ENCODE results near the gene GSTM1.

The GSTM1 gene

GRCh38 chr1:109732390-109732881 lies 44.8 kb downstream of the GSTM1 start:
- TF ChIP-seq TAF1 (IDR thresholded peaks at IDR 0.05; ENCODE audit: borderline replicate concordance, insufficient read depth, low read length) (no peak), POLR2AphosphoS5 (IDR thresholded peaks at IDR 0.05; ENCODE audit: low read depth, low read length) (no peak), REST (IDR thresholded peaks at IDR 0.05; ENCODE audit: insufficient read depth in 1 of 2, low read depth in 2 of 2, low read length in 2 of 2) (no peak)

GRCh38 chr1:109733236-109733870 lies 45.7 kb downstream of the GSTM1 start:
- TF ChIP-seq REST (IDR thresholded peaks at IDR 0.05; ENCODE audit: insufficient read depth in 1 of 2, low read depth in 2 of 2, low read length in 2 of 2) (no peak), FOXP2 (optimal IDR thresholded peaks at IDR 0.05; ENCODE audit: borderline replicate concordance, extremely low read depth, extremely low read length, insufficient read depth) (no peak), SIN3A (IDR thresholded peaks at IDR 0.05; ENCODE audit: borderline replicate concordance, insufficient read depth, low read length) (no peak), POLR2AphosphoS5 (IDR thresholded peaks at IDR 0.05; ENCODE audit: low read depth, low read length) (no peak), TAF1 (IDR thresholded peaks at IDR 0.05; ENCODE audit: borderline replicate concordance, insufficient read depth, low read length) (no peak)

GRCh38 chr1:109739738-109740614 lies 52.4 kb downstream of the GSTM1 start:
- no peak for TF ChIP-seq SIN3A (IDR thresholded peaks at IDR 0.05; ENCODE audit: borderline replicate concordance, insufficient read depth, low read length)
- no peak for TF ChIP-seq REST (IDR thresholded peaks at IDR 0.05; ENCODE audit: insufficient read depth in 1 of 2, low read depth in 2 of 2, low read length in 2 of 2)
- TF ChIP-seq FOXP2 (optimal IDR thresholded peaks at IDR 0.05; ENCODE audit: borderline replicate concordance, extremely low read depth, extremely low read length, insufficient read depth): no peak
- TF ChIP-seq TAF1 (IDR thresholded peaks at IDR 0.05; ENCODE audit: borderline replicate concordance, insufficient read depth, low read length): no peak
- no peak for TF ChIP-seq POLR2AphosphoS5 (IDR thresholded peaks at IDR 0.05; ENCODE audit: low read depth, low read length)

- TF ChIP-seq TAF1 (IDR thresholded peaks at IDR 0.05; ENCODE audit: borderline replicate concordance, insufficient read depth, low read length) (no peak), POLR2AphosphoS5 (IDR thresholded peaks at IDR 0.05; ENCODE audit: low read depth, low read length) (no peak), REST (IDR thresholded peaks at IDR 0.05; ENCODE audit: insufficient read depth in 1 of 2, low read depth in 2 of 2, low read length in 2 of 2) (no peak), SIN3A (IDR thresholded peaks at IDR 0.05; ENCODE audit: borderline replicate concordance, insufficient read depth, low read length) (no peak), FOXP2 (optimal IDR thresholded peaks at IDR 0.05; ENCODE audit: borderline replicate concordance, extremely low read depth, extremely low read length, insufficient read depth) (no peak)
Measured at GRCh38 chr1:109740615-109741373, 53.2 kb downstream of the GSTM1 start, which contains the start of gene GSTM3. TSS of gene GSTM3 (minus strand) at chr1:109741038. CDS start at chr1:109740287, 751 bp downstream.

Data from PFSK-1 (cell line).